ENCODE measurements around the gene RPL22L1.

GRCh38 chr3:170896781-170897180 lies 26.8 kb upstream of the RPL22L1 start:
- TF ChIP-seq CTCF (conservative IDR thresholded peaks at IDR 0.05 in 1 of 2, IDR thresholded peaks at IDR 0.05 in 1 of 2; ENCODE audit: extremely low read depth in 1 of 2, insufficient read depth in 1 of 2, low read depth in 1 of 2, low read length in 2 of 2) (no peak), EZH2 (IDR thresholded peaks at IDR 0.05; ENCODE audit: borderline replicate concordance, low read length) (no peak)

Measured in mammary epithelial cell (primary cell).